MM.1S (cell line): ENCODE data around the gene IQSEC1.

Source experiments
- DNase-seq: peaks from one replicate; pipeline ENCODE4 v3.0.0-alpha.2; 2015
- H2AFZ ChIP-seq: fragments of 300-600 bp; sonication (generic); 2 replicates; pipeline ENCODE4 v1.6.0; 2016; ENCODE audit warnings: antibody characterized with exemption, low read length
- H3F3A ChIP-seq: fragments of 300-600 bp; sonication (generic); 2 replicates; pipeline ENCODE4 v1.6.1; 2016; ENCODE audit warnings: mild to moderate bottlenecking, antibody characterized with exemption, low read length, moderate library complexity, mixed read lengths; ENCODE audit not compliant: insufficient read depth
- H3K27ac ChIP-seq: fragments of 300-600 bp; sonication (generic); 2 replicates; pipeline ENCODE4 v1.5.1; 2016; ENCODE audit warnings: mild to moderate bottlenecking, low read length
- H3K27me3 ChIP-seq: fragments of 300-600 bp; sonication (generic); replicated peaks from 2 replicates; pipeline ENCODE4 v1.6.0; 2016; ENCODE audit warnings: low read length; ENCODE audit not compliant: insufficient read depth
- H3K36me3 ChIP-seq: fragments of 300-600 bp; sonication (generic); replicated peaks from 2 replicates; pipeline ENCODE4 v1.6.1; 2016; ENCODE audit warnings: mild to moderate bottlenecking, low read length, mixed read lengths; ENCODE audit not compliant: insufficient read depth
- H3K4me1 ChIP-seq: fragments of 300-600 bp; sonication (generic); 2 replicates; pipeline ENCODE4 v1.6.1; 2016; ENCODE audit warnings: low read length, mixed read lengths
- H3K4me2 ChIP-seq: fragments of 300-600 bp; sonication (generic); 2 replicates; pipeline ENCODE4 v1.6.0; 2016; ENCODE audit warnings: low read depth, low read length
- H3K4me3 ChIP-seq: fragments of 300-600 bp; sonication (generic); 2 replicates; pipeline ENCODE4 v1.5.1; 2016; ENCODE audit warnings: low read length, mixed read lengths
- H3K79me2 ChIP-seq: fragments of 300-600 bp; sonication (generic); 2 replicates; pipeline ENCODE4 v1.6.1; 2016; ENCODE audit warnings: mixed run types, low read length, mixed read lengths
- H3K9ac ChIP-seq: fragments of 300-600 bp; sonication (generic); 2 replicates; pipeline ENCODE4 v1.6.1; 2016; ENCODE audit warnings: low read length, mixed read lengths
- H3K9me2 ChIP-seq: fragments of 300-600 bp; sonication (generic); replicated peaks from 2 replicates; pipeline ENCODE4 v1.6.1; 2016; ENCODE audit warnings: mild to moderate bottlenecking, low read length, mixed read lengths; ENCODE audit not compliant: insufficient read depth
- H3K9me3 ChIP-seq: fragments of 300-600 bp; sonication (generic); replicated peaks from 2 replicates; pipeline ENCODE4 v1.6.1; 2016; ENCODE audit warnings: mild to moderate bottlenecking, low read length, mixed read lengths; ENCODE audit not compliant: insufficient read depth
- H4K20me1 ChIP-seq: fragments of 300-600 bp; sonication (generic); 2 replicates; pipeline ENCODE4 v1.6.1; 2016; ENCODE audit warnings: mild to moderate bottlenecking, low read length, moderate library complexity, mixed read lengths; ENCODE audit not compliant: insufficient read depth
- CTCF ChIP-seq: fragments of 300-600 bp; sonication (generic); IDR thresholded peaks from 2 replicates; pipeline ENCODE4 v1.5.1; 2016; ENCODE audit warnings: antibody characterized with exemption, low read length, mixed read lengths
- EZH2 ChIP-seq: fragments of 300-600 bp; sonication (generic); optimal IDR thresholded peaks from 2 replicates; pipeline ENCODE3; 2017; ENCODE audit warnings: low read depth, mild to moderate bottlenecking, antibody characterized with exemption, low read length, mixed read lengths
- EZH2phosphoT487 ChIP-seq: fragments of 300-600 bp; sonication (generic); IDR thresholded peaks from 2 replicates; pipeline ENCODE4 v1.6.1; 2018; ENCODE audit warnings: antibody characterized with exemption, low read length

Gene IQSEC1

GRCh38 chr3:13086531-13086981 lies 13.3 kb upstream of the IQSEC1 start:
- Histone ChIP-seq H3K4me1 (peaks cover 12% of the 10 kb centered on the region; the same call in 1 of the 2 replicates), H3K9me2 (no peaks in the 10 kb centered on the region), H3F3A (no peaks in the 10 kb centered on the region), H3K4me3 (no peak overlapping the region), H3K9ac (no peak overlapping the region), H3K79me2 (no peaks in the 10 kb centered on the region), H3K27ac (no peak overlapping the region), H3K27me3 (no peaks in the 10 kb centered on the region), H3K9me3 (no peaks in the 10 kb centered on the region), H2AFZ (no peak overlapping the region), H3K4me2 (no peak overlapping the region), H4K20me1 (no peaks in the 10 kb centered on the region), H3K36me3 (no peaks in the 10 kb centered on the region)
- TF ChIP-seq EZH2phosphoT487 (no peak), CTCF (no peak), EZH2 (no peak)
- no peak for DNase-seq

GRCh38 chr3:13085846-13086179 lies 12.6 kb upstream of the IQSEC1 start:
- no peaks in the 10 kb centered on the region for H3K9me3 ChIP-seq
- no peaks in the 10 kb centered on the region for H3F3A ChIP-seq
- no peak overlapping the region for H3K9ac ChIP-seq
- no peaks in the 10 kb centered on the region for H3K27me3 ChIP-seq
- no peaks in the 10 kb centered on the region for H3K79me2 ChIP-seq
- peaks cover 12% of the 10 kb centered on the region; the same call in 1 of the 2 replicates for H3K4me1 ChIP-seq
- no peak overlapping the region for H2AFZ ChIP-seq
- H4K20me1 ChIP-seq = no peaks in the 10 kb centered on the region
- TF ChIP-seq EZH2phosphoT487 (no peak), EZH2 (no peak), CTCF (no peak)
- no peak overlapping the region for H3K4me2 ChIP-seq
- H3K4me3 ChIP-seq = no peak overlapping the region
- H3K9me2 ChIP-seq = no peaks in the 10 kb centered on the region
- no peak overlapping the region for H3K27ac ChIP-seq
- DNase-seq = no peak
- H3K36me3 ChIP-seq = no peaks in the 10 kb centered on the region

- Histone ChIP-seq H4K20me1 (no peaks in the 10 kb centered on the region), H3K27ac (no peak overlapping the region), H3K4me3 (no peak overlapping the region), H3K9me2 (no peaks in the 10 kb centered on the region), H3K36me3 (no peaks in the 10 kb centered on the region), H3K4me1 (peaks cover 12% of the 10 kb centered on the region; the same call in 1 of the 2 replicates), H2AFZ (no peak overlapping the region), H3K9me3 (no peaks in the 10 kb centered on the region), H3K4me2 (no peak overlapping the region), H3K9ac (no peak overlapping the region), H3K79me2 (no peaks in the 10 kb centered on the region), H3F3A (no peaks in the 10 kb centered on the region), H3K27me3 (no peaks in the 10 kb centered on the region)
- TF ChIP-seq EZH2phosphoT487 (no peak), EZH2 (no peak), CTCF (no peak)
- no peak for DNase-seq
These were observed 12.0 kb upstream of the IQSEC1 start for GRCh38 chr3:13085081-13085845.
